Neural crest cell (in vitro differentiated cells): Measurements from ENCODE around the gene TOP2A. TPM values are rescaled to one million over a fixed set of nuclear protein-coding genes. Genes with fewer than 3 reads are reported as not detected.
A peak's percentile ranks its signal among the peaks of the same experiment; 100 is the strongest.

Experiments
- DNase-seq: peaks from one replicate; pipeline ENCODE4 v3.0.0; 2021; ENCODE audit warnings: low read depth, mixed read lengths, low spot score
- H3K27ac Mint-ChIP-seq: one replicate; pipeline ENCODE4 v1.8.0; 2021; ENCODE audit warnings: mild to moderate bottlenecking, mixed read lengths; ENCODE audit not compliant: unreplicated experiment
- H3K27me3 Mint-ChIP-seq: 2 replicates; pipeline ENCODE4 v1.8.0; 2021; ENCODE audit warnings: low read depth, mild to moderate bottlenecking, mixed read lengths
- H3K36me3 Mint-ChIP-seq: 2 replicates; pipeline ENCODE4 v1.8.0; 2021; ENCODE audit warnings: low read depth, mild to moderate bottlenecking, mixed read lengths
- H3K4me1 Mint-ChIP-seq: 2 replicates; pipeline ENCODE4 v1.8.0; 2021; ENCODE audit warnings: mixed read lengths
- H3K4me3 Mint-ChIP-seq: one replicate; pipeline ENCODE4 v1.8.0; 2021; ENCODE audit warnings: mild to moderate bottlenecking, mixed read lengths
- H3K9me3 Mint-ChIP-seq: 2 replicates; pipeline ENCODE4 v1.8.0; 2021; ENCODE audit warnings: mixed read lengths
- CTCF ChIP-seq: fragments of 200-600 bp; sonication (generic); conservative IDR thresholded peaks from 2 replicates; pipeline ENCODE4 v1.5.0; 2021; ENCODE audit warnings: antibody characterized with exemption, mild to moderate bottlenecking
- long read RNA-seq: library from polyadenylated mRNA; unstranded; transcript quantifications from one replicate; pipeline ENCODE4 v2.0.0, GENCODE V29; 2020
- total RNA-seq: library from RNA; stranded (reverse); gene quantifications from 2 replicates; pipeline ENCODE4 v1.2.1, GENCODE V29; 2021

TOP2A gene
- 295 and 302 TPM in 2 replicates for total RNA-seq
- long read RNA-seq, partial matches to known transcripts: 471 of 495 reads
- long read RNA-seq, other reads (novel, unspliced or antisense): 23 of 495 reads

GRCh38 chr17:40417609-40418427 is at the start of gene TOP2A:
Gene TOP2A (minus strand): TSS chr17:40417896. CDS start chr17:40417791, 105 bp downstream.
- H3K36me3 Mint-ChIP-seq: peaks cover 5% of the 10 kb centered on the region
- DNase-seq: peak; percentile 99
- no peaks in the 10 kb centered on the region for H3K9me3 Mint-ChIP-seq
- no peak for TF ChIP-seq CTCF
- peak within 1 kb of the TSS; percentile 96 for H3K27ac Mint-ChIP-seq
- H3K4me1 Mint-ChIP-seq: peaks cover 45% of the 10 kb centered on the region
- peak within 1 kb of the TSS; percentile 90 for H3K4me3 Mint-ChIP-seq
- H3K27me3 Mint-ChIP-seq: no peaks in the 10 kb centered on the region

GRCh38 chr17:40467281-40467867 is 49.7 kb upstream of the TOP2A start:
- peaks cover 1% of the 10 kb centered on the region for H3K9me3 Mint-ChIP-seq
- no peak for TF ChIP-seq CTCF
- peaks cover 23% of the 10 kb centered on the region for H3K4me1 Mint-ChIP-seq

GRCh38 chr17:40466298-40466971 is 48.7 kb upstream of the TOP2A start:
- no peak for DNase-seq
- Mint-ChIP-seq H3K27me3 (no peaks in the 10 kb centered on the region), H3K4me1 (peaks cover 31% of the 10 kb centered on the region), H3K36me3 (no peaks in the 10 kb centered on the region), H3K4me3 (no peak overlapping the region), H3K27ac (no peak overlapping the region), H3K9me3 (no peaks in the 10 kb centered on the region)
- TF ChIP-seq CTCF: no peak

More at GRCh38 chr17:40467281-40467867, 49.7 kb upstream of the TOP2A start:
- no peak for DNase-seq
- H3K4me3 Mint-ChIP-seq: no peak overlapping the region
- no peak overlapping the region for H3K27ac Mint-ChIP-seq
- no peaks in the 10 kb centered on the region for H3K36me3 Mint-ChIP-seq
- no peaks in the 10 kb centered on the region for H3K27me3 Mint-ChIP-seq

GRCh38 chr17:40464392-40464855 is 46.7 kb upstream of the TOP2A start:
- H3K27ac Mint-ChIP-seq: peak overlapping the region; percentile 28
- DNase-seq: no peak
- peaks cover 32% of the 10 kb centered on the region for H3K4me1 Mint-ChIP-seq
- H3K27me3 Mint-ChIP-seq: no peaks in the 10 kb centered on the region
- no peak for TF ChIP-seq CTCF
- H3K36me3 Mint-ChIP-seq: no peaks in the 10 kb centered on the region
- H3K4me3 Mint-ChIP-seq: peak overlapping the region; percentile 22
- H3K9me3 Mint-ChIP-seq: no peaks in the 10 kb centered on the region

GRCh38 chr17:40463122-40463550 is 45.4 kb upstream of the TOP2A start:
- Mint-ChIP-seq H3K4me3 (no peak overlapping the region), H3K9me3 (no peaks in the 10 kb centered on the region), H3K4me1 (peaks cover 41% of the 10 kb centered on the region), H3K36me3 (no peaks in the 10 kb centered on the region), H3K27ac (peak overlapping the region; percentile 57), H3K27me3 (no peaks in the 10 kb centered on the region)
- no peak for TF ChIP-seq CTCF
- no peak for DNase-seq
